HEK293T (cell line): ENCODE measurements around the gene CEP97.

Experiments used
- ELF4 ChIP-seq: fragments of 450-650 bp; IDR thresholded peaks from 2 replicates; pipeline ENCODE4 v1.6.1; 2017; ENCODE audit warnings: antibody characterized with exemption
- FOXM1 ChIP-seq: fragments of 450-650 bp; IDR thresholded peaks from 2 replicates; pipeline ENCODE4 v1.6.1; 2017; ENCODE audit warnings: mild to moderate bottlenecking, borderline replicate concordance
- SP1 ChIP-seq: fragments of 450-650 bp; IDR thresholded peaks from 2 replicates; pipeline ENCODE4 v1.6.1; 2017
- SUZ12 ChIP-seq: fragments of 450-650 bp; IDR thresholded peaks from 2 replicates; pipeline ENCODE4 v1.6.1; 2016; ENCODE audit warnings: mild to moderate bottlenecking

GRCh38 chr3:101735833-101736232 is 11.4 kb downstream of the CEP97 start:
- no peak for TF ChIP-seq FOXM1
- TF ChIP-seq SP1 = no peak
- TF ChIP-seq SUZ12 = no peak
- no peak for TF ChIP-seq ELF4
